H1 (cell line): ENCODE results near the gene LRRC26. TPM values are rescaled to one million over a fixed set of nuclear protein-coding genes. Genes with fewer than 3 reads are reported as not detected.

Source experiments
- CTCF ChIA-PET: fragments of 300-600 bp; sonication (Branson Sonifier 250); formaldehyde crosslinking; loops from one replicate; lab custom pipeline; 2021; ENCODE audit not compliant: partially characterized antibody; lab: Charles Lee
- POLR2A ChIA-PET: fragments of 300-600 bp; sonication (Branson Sonifier 250); formaldehyde crosslinking; loops from one replicate; lab custom pipeline; 2021; ENCODE audit warnings: inconsistent platforms; ENCODE audit not compliant: partially characterized antibody; lab: Charles Lee
- DNase-seq, 2 experiments: peaks; one replicate each; pipeline versions ENCODE4 v3.0.0 to v3.0.0-alpha.2; 2010 to 2022; ENCODE audit warnings: low spot score in 2 of 2, low read depth in 1 of 2, mixed read lengths in 1 of 2
- FAIRE-seq: peaks from 2 replicates; lab custom pipeline; 2011; peaks lifted over from hg19 to GRCh38; lab: Jason Lieb, UNC
- H2AFZ ChIP-seq: 2 replicates; pipeline ENCODE4 v1.8.1; 2012; ENCODE audit warnings: low read length, inconsistent platforms
- H2AK5ac ChIP-seq: 2 replicates; pipeline ENCODE4 v1.6.1; 2013; ENCODE audit warnings: low read depth, low read length
- H2BK120ac ChIP-seq: replicated peaks from 2 replicates; pipeline ENCODE3; 2013; ENCODE audit warnings: low read depth, low read length, inconsistent platforms
- H2BK12ac ChIP-seq: 2 replicates; pipeline ENCODE4 v1.6.1; 2013; ENCODE audit warnings: low read depth, low read length
- H2BK15ac ChIP-seq: 2 replicates; pipeline ENCODE4 v1.6.1; 2013; ENCODE audit warnings: low read length
- H2BK20ac ChIP-seq: 2 replicates; pipeline ENCODE4 v1.6.1; 2013; ENCODE audit warnings: low read length
- H2BK5ac ChIP-seq: 2 replicates; pipeline ENCODE4 v1.6.1; 2013; ENCODE audit warnings: low read depth, low read length
- H3K14ac ChIP-seq: 2 replicates; pipeline ENCODE4 v1.6.1; 2013; ENCODE audit warnings: inconsistent platforms; ENCODE audit not compliant: insufficient read length
- H3K18ac ChIP-seq: 2 replicates; pipeline ENCODE4 v1.6.1; 2013; ENCODE audit warnings: low read length; ENCODE audit errors: extremely low read depth
- H3K23ac ChIP-seq: 2 replicates; pipeline ENCODE4 v1.6.1; 2013; ENCODE audit warnings: inconsistent platforms; ENCODE audit not compliant: insufficient read length
- H3K23me2 ChIP-seq: 2 replicates; pipeline ENCODE4 v1.6.1; 2013; ENCODE audit warnings: low read depth, low read length
- H3K27ac ChIP-seq: 2 replicates; pipeline ENCODE4 v1.6.1; 2011; ENCODE audit warnings: low read depth, low read length, inconsistent platforms
- H3K27me3 ChIP-seq, 4 experiments: replicated peaks in 1 of 4; 1 replicate in 1 of 4; 2 replicates in 3 of 4; pipeline versions ENCODE4 v1.6.1 to v1.8.1; 2011 to 2013; ENCODE audit warnings: low read length in 3 of 4, mild to moderate bottlenecking in 3 of 4, inconsistent platforms in 2 of 4, mixed read lengths in 2 of 4, moderate library complexity in 1 of 4; ENCODE audit not compliant: control insufficient read depth in 3 of 4, insufficient read depth in 3 of 4; ENCODE audit errors: extremely low read depth in 1 of 4
- H3K36me3 ChIP-seq, 4 experiments: 2 replicates each; pipeline versions ENCODE4 v1.6.1 to v1.8.1; 2011 to 2013; ENCODE audit warnings: mild to moderate bottlenecking in 4 of 4, low read length in 3 of 4, moderate library complexity in 2 of 4, control low read depth in 1 of 4, inconsistent platforms in 1 of 4; ENCODE audit not compliant: insufficient read depth in 4 of 4, control insufficient read depth in 2 of 4
- H3K4ac ChIP-seq: replicated peaks from 2 replicates; pipeline ENCODE3; 2013; ENCODE audit warnings: low read length, low read depth, mixed read lengths, inconsistent platforms; ENCODE audit not compliant: insufficient read length
- H3K4me1 ChIP-seq, 4 experiments: replicated peaks in 1 of 4; 1 replicate in 1 of 4; 2 replicates in 3 of 4; pipeline versions ENCODE4 v1.6.1 to v1.8.1; 2011 to 2013; ENCODE audit warnings: low read length in 3 of 4, inconsistent platforms in 2 of 4, mixed read lengths in 1 of 4; ENCODE audit not compliant: insufficient read depth in 4 of 4, control insufficient read depth in 3 of 4
- H3K4me2 ChIP-seq, 2 experiments: 2 replicates each; pipeline versions ENCODE4 v1.6.1 to v1.8.1; 2011 to 2013; ENCODE audit warnings: low read depth in 2 of 2, low read length in 2 of 2, control low read depth in 1 of 2, inconsistent platforms in 1 of 2, mild to moderate bottlenecking in 1 of 2; ENCODE audit not compliant: insufficient read depth in 1 of 2
- H3K4me3 ChIP-seq, 4 experiments: fragments of 200-600, 300-600 bp in 1 of 4; sonication (generic), shearing (Covaris generic), sonication (Bioruptor Twin) in 1 of 4; 2 replicates each; pipeline versions ENCODE4 v1.5.1 to v1.8.1; 2011 to 2016; ENCODE audit warnings: low read length in 4 of 4, low read depth in 3 of 4, control low read depth in 2 of 4, inconsistent platforms in 2 of 4, mild to moderate bottlenecking in 2 of 4, mixed read lengths in 1 of 4, moderate library complexity in 1 of 4; ENCODE audit not compliant: insufficient read depth in 2 of 4; ENCODE audit errors: extremely low read depth in 1 of 4
- H3K56ac ChIP-seq: replicated peaks from 2 replicates; pipeline ENCODE3; 2013; ENCODE audit warnings: low read depth, mild to moderate bottlenecking, mixed read lengths, low read length, inconsistent platforms; ENCODE audit not compliant: insufficient read length
- H3K79me1 ChIP-seq: 2 replicates; pipeline ENCODE4 v1.6.1; 2013; ENCODE audit warnings: low read depth, low read length, control low read depth
- H3K79me2 ChIP-seq, 2 experiments: 2 replicates each; pipeline versions ENCODE4 v1.6.1 to v1.8.1; 2012 to 2013; ENCODE audit warnings: low read length in 2 of 2, mild to moderate bottlenecking in 2 of 2, inconsistent platforms in 1 of 2; ENCODE audit not compliant: insufficient read depth in 2 of 2, control insufficient read depth in 1 of 2
- H3K9ac ChIP-seq, 4 experiments: replicated peaks in 1 of 4; 1 replicate in 1 of 4; 2 replicates in 3 of 4; pipeline versions ENCODE4 v1.6.1 to v1.8.1; 2011 to 2013; ENCODE audit warnings: low read depth in 3 of 4, low read length in 3 of 4, control low read depth in 2 of 4, mild to moderate bottlenecking in 2 of 4, moderate library complexity in 2 of 4, inconsistent platforms in 1 of 4; ENCODE audit errors: extremely low read depth in 1 of 4
- H3K9me3 ChIP-seq, 2 experiments: 2 replicates each; pipeline versions ENCODE4 v1.6.1 to v1.8.1; 2012 to 2013; ENCODE audit warnings: mild to moderate bottlenecking in 2 of 2, moderate library complexity in 2 of 2, control low read depth in 1 of 2, inconsistent platforms in 1 of 2, low read depth in 1 of 2, low read length in 1 of 2, mixed read lengths in 1 of 2; ENCODE audit not compliant: insufficient read depth in 2 of 2
- H4K20me1 ChIP-seq, 2 experiments: replicated peaks in 1 of 2; 2 replicates each; pipeline versions ENCODE3 to v1.8.1; 2011 to 2013; ENCODE audit warnings: inconsistent platforms in 2 of 2, low read length in 2 of 2, mild to moderate bottlenecking in 1 of 2; ENCODE audit not compliant: insufficient read depth in 2 of 2, control insufficient read depth in 1 of 2
- H4K5ac ChIP-seq: 2 replicates; pipeline ENCODE4 v1.6.1; 2013; ENCODE audit warnings: low read length, low read depth, mixed read lengths, inconsistent platforms; ENCODE audit not compliant: insufficient read length
- H4K8ac ChIP-seq: 2 replicates; pipeline ENCODE4 v1.8.0; 2013; ENCODE audit warnings: mild to moderate bottlenecking, moderate library complexity, low read length, inconsistent platforms; ENCODE audit not compliant: insufficient read depth; ENCODE audit errors: extremely low read depth
- H4K91ac ChIP-seq: replicated peaks from 2 replicates; pipeline ENCODE3; 2013; ENCODE audit warnings: low read length, mixed read lengths, inconsistent platforms; ENCODE audit not compliant: insufficient read length
- ATF2 ChIP-seq: IDR thresholded peaks from 2 replicates; pipeline ENCODE4 v1.6.1; 2012; ENCODE audit warnings: low read length, inconsistent platforms
- BCL11A ChIP-seq, 2 experiments: IDR thresholded peaks; one replicate each; pipeline ENCODE4 v1.6.1; 2011; ENCODE audit warnings: low read depth in 2 of 2, low read length in 2 of 2, mild to moderate bottlenecking in 2 of 2
- CHD1 ChIP-seq: IDR thresholded peaks from 2 replicates; pipeline ENCODE4 v1.6.1; 2012; ENCODE audit warnings: low read depth, low read length, improper control_type of control experiment
- E2F6 ChIP-seq: IDR thresholded peaks from 2 replicates; pipeline ENCODE4 v1.6.1; 2012; ENCODE audit warnings: inconsistent platforms
- EP300 ChIP-seq, 2 experiments: IDR thresholded peaks; 1 replicate in 1 of 2; 2 replicates in 1 of 2; pipeline ENCODE4 v1.6.1; 2011 to 2012; ENCODE audit warnings: low read depth in 2 of 2, low read length in 2 of 2, mild to moderate bottlenecking in 2 of 2, borderline replicate concordance in 1 of 2, inconsistent platforms in 1 of 2, moderate library complexity in 1 of 2
- HDAC6 ChIP-seq: IDR thresholded peaks from one replicate; pipeline ENCODE4 v1.7.1; 2012; ENCODE audit warnings: low read depth, mild to moderate bottlenecking, inconsistent platforms, low read length, moderate library complexity
- KDM5A ChIP-seq: fragments of 200-600 bp; IDR thresholded peaks from 2 replicates; pipeline ENCODE4 v1.7.1; 2012; ENCODE audit warnings: mild to moderate bottlenecking, low read length, inconsistent platforms, mixed read lengths
- NANOG ChIP-seq: IDR thresholded peaks from 2 replicates; pipeline ENCODE4 v1.6.1; 2011; ENCODE audit warnings: low read length, low read depth, mild to moderate bottlenecking, inconsistent platforms; ENCODE audit not compliant: insufficient read depth, poor library complexity, severe bottlenecking
- TCF12 ChIP-seq: IDR thresholded peaks from 2 replicates; pipeline ENCODE4 v1.6.1; 2011; ENCODE audit warnings: low read depth, mild to moderate bottlenecking, low read length
- WGBS, 2 experiments: shearing (Covaris generic) in 1 of 2; methylation state at CpG; one replicate each; pipeline versions ENCODE4 v1.1.6 to v1.1.7; 2013 to 2015; ENCODE audit warnings: low lambda C conversion rate in 2 of 2, mixed read lengths in 2 of 2, inconsistent platforms in 1 of 2, low coverage in 1 of 2, missing lambda C conversion rate in 1 of 2; ENCODE audit not compliant: insufficient replicate concordance in 2 of 2, insufficient coverage in 1 of 2, insufficient read length in 1 of 2; ENCODE audit errors: extremely low coverage in 1 of 2, missing lambda C conversion rate in 1 of 2; 5-methylcytosine and 5-hydroxymethylcytosine counted together
- polyA plus RNA-seq, 7 experiments: library from polyadenylated mRNA; depleted of rRNA in 3 of 7; stranded (reverse) in 5 of 7; unstranded in 2 of 7; fragments of >200 nt in 5 of 7; fragments of 200-250 nt in 2 of 7; gene quantifications; 1 replicate in 5 of 7; 2 replicates in 1 of 7; 4 replicates in 1 of 7; pipeline versions ENCODE4 v1.2.1 to v1.2.3, GENCODE V29; 2011 to 2013; ENCODE audit warnings: missing spikeins in 2 of 7, mixed read lengths in 2 of 7
- total RNA-seq: library from RNA; stranded (reverse); fragmentation: NEBNext Ultra II Directional; extraction: Animal tissue kit (Norgen Biotek cat#: 25700); gene quantifications from 2 replicates; pipeline ENCODE4 v1.2.1, GENCODE V29; 2021

The LRRC26 gene
- total and polyA plus RNA-seq, 2 of the 8 experiments (the other 6 are each of a cell fraction or from before 2014, with no cell fraction given) = 0.34 to 0.85 TPM

- H4K8ac ChIP-seq = no peak overlapping the region
- H2AK5ac ChIP-seq = no peak overlapping the region
- H3K4me2 ChIP-seq = peak overlapping the region; percentile 70 to 97
- no peak overlapping the region for H2BK15ac ChIP-seq
- H3K23me2 ChIP-seq = peaks cover 7% of the 10 kb centered on the region; the same call in 1 of the 2 replicates
- no peak overlapping the region for H3K23ac ChIP-seq
- peaks cover 0 to 7% of the 10 kb centered on the region in 2 experiments; a peak in 1 of 4 replicates for H3K79me2 ChIP-seq
- peak overlapping the region; percentile 70 to 83 (median 77); a peak in 7 of 8 replicates for H3K4me3 ChIP-seq
- 87% methylated on average over 19 of the region's 19 CpGs; no CpG with 5 or more reads in 1 of the 2 experiments for WGBS, 2 experiments
- no peak overlapping the region for H4K91ac ChIP-seq
- POLR2A ChIA-PET = interaction anchor here (0.9 to 2.4 kb wide), 7 partner anchors 35 to 112 kb away, joined by 3 to 14 read pairs (median 6); partner anchors contain the start of genes LRRC26, TMEM210 and TPRN
- no peaks in the 10 kb centered on the region for H3K9me3 ChIP-seq
- no peak overlapping the region for H3K27ac ChIP-seq
- CTCF ChIA-PET = interaction anchor here (0.6 to 1.8 kb wide), 9 partner anchors 10 to 309 kb away, joined by 3 to 8 read pairs (median 4); partner anchors contain the start of gene TMEM210
- no peak overlapping the region for H4K5ac ChIP-seq
- H3K27me3 ChIP-seq = peaks cover 0 to 6% (median 4%) of the 10 kb centered on the region in 4 experiments; a peak in 4 of 7 replicates
- H2BK5ac ChIP-seq = no peak overlapping the region
- FAIRE-seq = no peak
- H3K18ac ChIP-seq = no peak overlapping the region
- peaks cover 0 to 11% (median 5%) of the 10 kb centered on the region in 4 experiments; a peak in 4 of 7 replicates for H3K4me1 ChIP-seq
- no peak overlapping the region for H2BK120ac ChIP-seq
- no peaks in the 10 kb centered on the region for H4K20me1 ChIP-seq
- H2AFZ ChIP-seq = no peak overlapping the region
- H3K14ac ChIP-seq = no peak overlapping the region
- no peak overlapping the region for H2BK12ac ChIP-seq
- H3K4ac ChIP-seq = no peak overlapping the region
- no peak overlapping the region for H3K56ac ChIP-seq
- peaks cover 2% of the 10 kb centered on the region; the same call in 1 of the 2 replicates for H3K79me1 ChIP-seq
- DNase-seq = no peak
- H3K36me3 ChIP-seq = no peaks in the 10 kb centered on the region
- H3K9ac ChIP-seq = 0 out of 7 replicates have a peak overlapping the region, but pooled peaks of 1 of the 4 experiments have one; percentile 72
- H2BK20ac ChIP-seq = no peak overlapping the region
- TF ChIP-seq EP300 (IDR thresholded peaks at IDR 0.05; ENCODE audit: borderline replicate concordance in 1 of 2, low read depth in 2 of 2, low read length in 2 of 2) = no peak
- no peak for TF ChIP-seq BCL11A (IDR thresholded peaks at IDR 0.05; ENCODE audit: low read depth in 2 of 2, low read length in 2 of 2)
- no peak for TF ChIP-seq E2F6
- TF ChIP-seq KDM5A = no peak
- no peak for TF ChIP-seq HDAC6
- TF ChIP-seq NANOG = no peak
- no peak for TF ChIP-seq TCF12
- no peak for TF ChIP-seq ATF2
- TF ChIP-seq CHD1 = no peak
Observed at GRCh38 chr9:137128158-137128861, 41.5 kb downstream of the LRRC26 start.
